ENCODE results near the gene ST6GALNAC5. TPM values are rescaled to one million over a fixed set of nuclear protein-coding genes. Genes with fewer than 3 reads are reported as not detected.
A peak's percentile ranks its signal among the peaks of the same experiment; 100 is the strongest.

The ST6GALNAC5 gene
- total RNA-seq, 4 donors from 2014 or later, result 5.3 to 8.7 (median 8.2) TPM

DNA sequence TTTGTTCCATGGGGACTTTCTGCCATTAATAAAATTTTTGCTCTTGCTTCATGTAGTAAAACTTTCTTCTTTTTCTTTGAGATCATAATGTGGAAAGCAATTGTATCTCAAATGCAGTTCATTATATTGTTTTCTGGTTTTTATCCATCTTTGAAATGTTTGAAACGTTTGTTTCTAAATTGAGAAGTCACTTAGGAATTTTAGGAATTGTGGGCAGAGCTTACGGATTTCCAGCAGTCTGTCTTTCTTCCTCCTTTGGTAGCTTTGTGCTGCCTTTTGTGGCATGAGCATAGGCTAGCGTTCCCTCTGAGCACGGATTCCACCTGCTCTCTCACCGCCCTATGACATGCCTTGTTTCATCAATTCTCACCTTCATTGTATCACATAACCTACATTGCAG is 2.9 kb upstream of the ST6GALNAC5 start:
- no peak for DNase-seq (ENCODE audit: extremely low spot score)
- Histone ChIP-seq H3K9me3 (no peaks in the 10 kb centered on the region), H3K4me3 (no peak overlapping the region), H3K27me3 (peaks cover 3 to 64% (median 29%) of the 10 kb centered on the region in 4 donors), H3K36me3 (no peaks in the 10 kb centered on the region), H3K27ac (replicated peaks in 1 of 4) (no peak overlapping the region), H3K4me1 (peaks cover 19 to 23% (median 21%) of the 10 kb centered on the region in 4 donors)
- intact Hi-C loops (cut with DNase I), result no loop called here
- WGBS, result 56% methylated on average over 5 of the region's 5 CpGs
- TF ChIP-seq POLR2AphosphoS5 (IDR thresholded peaks at IDR 0.05), result no peak
- TF ChIP-seq, protein P1, sequence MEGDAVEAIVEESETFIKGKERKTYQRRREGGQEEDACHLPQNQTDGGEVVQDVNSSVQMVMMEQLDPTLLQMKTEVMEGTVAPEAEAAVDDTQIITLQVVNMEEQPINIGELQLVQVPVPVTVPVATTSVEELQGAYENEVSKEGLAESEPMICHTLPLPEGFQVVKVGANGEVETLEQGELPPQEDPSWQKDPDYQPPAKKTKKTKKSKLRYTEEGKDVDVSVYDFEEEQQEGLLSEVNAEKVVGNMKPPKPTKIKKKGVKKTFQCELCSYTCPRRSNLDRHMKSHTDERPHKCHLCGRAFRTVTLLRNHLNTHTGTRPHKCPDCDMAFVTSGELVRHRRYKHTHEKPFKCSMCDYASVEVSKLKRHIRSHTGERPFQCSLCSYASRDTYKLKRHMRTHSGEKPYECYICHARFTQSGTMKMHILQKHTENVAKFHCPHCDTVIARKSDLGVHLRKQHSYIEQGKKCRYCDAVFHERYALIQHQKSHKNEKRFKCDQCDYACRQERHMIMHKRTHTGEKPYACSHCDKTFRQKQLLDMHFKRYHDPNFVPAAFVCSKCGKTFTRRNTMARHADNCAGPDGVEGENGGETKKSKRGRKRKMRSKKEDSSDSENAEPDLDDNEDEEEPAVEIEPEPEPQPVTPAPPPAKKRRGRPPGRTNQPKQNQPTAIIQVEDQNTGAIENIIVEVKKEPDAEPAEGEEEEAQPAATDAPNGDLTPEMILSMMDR (IDR thresholded peaks at IDR 0.05), result no peak

- TF ChIP-seq EP300 (IDR thresholded peaks at IDR 0.05) (no peak), POLR2AphosphoS5 (IDR thresholded peaks at IDR 0.05) (no peak), POLR2A (IDR thresholded peaks at IDR 0.05; ENCODE audit: low read depth) (no peak)
- TF ChIP-seq, protein P1 (IDR thresholded peaks at IDR 0.05), result no peak
- Histone ChIP-seq H3K27me3 (peaks cover 3 to 64% (median 29%) of the 10 kb centered on the region in 4 donors), H3K27ac (replicated peaks in 1 of 4) (no peak overlapping the region), H3K4me3 (no peak overlapping the region), H3K9me3 (no peaks in the 10 kb centered on the region), H3K4me1 (peaks cover 19 to 23% (median 21%) of the 10 kb centered on the region in 4 donors), H3K36me3 (no peaks in the 10 kb centered on the region)
- WGBS, result 78% methylated on average over 2 of the region's 2 CpGs
- intact Hi-C loops (cut with DNase I), result no loop called here
- DNase-seq (ENCODE audit: extremely low spot score), result no peak
These were observed 1.5 kb upstream of the ST6GALNAC5 start for GRCh38 chr1:76865696-76866286.

DNA sequence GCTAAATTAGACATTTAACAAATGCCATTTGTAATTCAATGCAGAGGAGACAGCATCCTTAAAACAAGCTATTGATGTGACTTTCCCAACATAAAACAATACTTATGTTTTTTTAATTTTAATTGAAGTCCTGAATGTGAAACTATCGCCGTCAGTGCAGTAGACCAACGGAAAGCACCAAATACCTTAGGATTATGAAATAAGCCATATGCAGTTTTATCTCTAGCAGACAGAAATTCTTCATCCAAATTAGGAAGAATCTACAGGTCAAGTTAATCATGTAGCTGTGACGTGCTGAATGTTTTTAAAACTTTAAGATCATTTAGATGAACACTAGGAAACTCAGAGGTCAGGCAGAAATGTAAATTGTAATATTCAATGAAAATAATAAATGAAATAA is 714 bp upstream of the ST6GALNAC5 start:
- no peak overlapping the region for H3K4me3 ChIP-seq
- peaks cover 3 to 64% (median 29%) of the 10 kb centered on the region in 4 donors for H3K27me3 ChIP-seq
- H3K9me3 ChIP-seq, result no peaks in the 10 kb centered on the region
- DNase-seq (ENCODE audit: extremely low spot score), result no peak
- no peak overlapping the region for H3K27ac ChIP-seq (replicated peaks in 1 of 4)
- intact Hi-C loops (cut with DNase I), result no loop called here
- TF ChIP-seq POLR2AphosphoS5 (IDR thresholded peaks at IDR 0.05), result no peak
- TF ChIP-seq, protein P1 (IDR thresholded peaks at IDR 0.05), result no peak
- no peak for TF ChIP-seq POLR2A (IDR thresholded peaks at IDR 0.05; ENCODE audit: low read depth)
- no peak for TF ChIP-seq EP300 (IDR thresholded peaks at IDR 0.05)
- peaks cover 19 to 23% (median 21%) of the 10 kb centered on the region in 4 donors for H3K4me1 ChIP-seq
- no peaks in the 10 kb centered on the region for H3K36me3 ChIP-seq
- WGBS, result 70% methylated on average over 4 of the region's 4 CpGs

GRCh38 chr1:76868154-76868882 is 1.0 kb downstream of the ST6GALNAC5 start:
- 2% methylated on average over 25 of the region's 65 CpGs for WGBS
- no peaks in the 10 kb centered on the region for H3K36me3 ChIP-seq
- H3K27me3 ChIP-seq, result peaks cover 3 to 57% (median 29%) of the 10 kb centered on the region in 4 donors
- no peaks in the 10 kb centered on the region for H3K9me3 ChIP-seq
- TF ChIP-seq POLR2A (IDR thresholded peaks at IDR 0.05; ENCODE audit: low read depth), result no peak
- TF ChIP-seq, protein P1 (IDR thresholded peaks at IDR 0.05), result peak in 1 of 3 experiments; percentile 30
- intact Hi-C loops (cut with DNase I), result no loop called here
- DNase-seq (ENCODE audit: extremely low spot score), result no peak
- peak overlapping the region in 3 of 4 donors; percentile 33 to 41 (median 36) for H3K27ac ChIP-seq (replicated peaks in 1 of 4)
- peaks cover 19 to 23% (median 21%) of the 10 kb centered on the region in 4 donors for H3K4me1 ChIP-seq
- H3K4me3 ChIP-seq, result peak overlapping the region; percentile 49 to 58 (median 50)

Measured in esophagus muscularis mucosa (tissue), 4 donors.